ENCODE measurements around the gene WDR27.
A peak's percentile ranks its signal among the peaks of the same experiment; 100 is the strongest.
"Not testable (repeated sequence)": the region's sequence is repeated elsewhere in the genome, so short reads cannot be mapped to it uniquely, and the experiment has no call there.

The WDR27 gene

DNA sequence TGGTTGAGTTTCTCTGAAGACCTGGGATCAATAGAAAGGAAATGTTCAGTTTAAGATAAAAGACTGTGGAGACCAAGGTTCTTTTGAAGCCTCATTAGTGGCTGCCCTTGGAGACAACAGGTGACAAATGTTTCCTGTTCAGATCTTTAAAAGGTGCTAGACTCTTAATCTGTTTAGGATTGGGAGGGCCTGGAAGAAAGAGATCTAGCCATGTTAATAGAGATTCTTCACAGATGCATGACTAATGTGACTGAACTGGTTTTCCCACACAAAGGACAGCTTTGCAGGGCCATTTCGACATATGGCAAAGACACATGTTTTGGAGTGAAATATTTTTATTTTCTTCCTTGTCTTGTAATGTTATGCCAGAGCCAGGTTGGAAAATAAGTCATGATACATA, 82.2 kb downstream of the WDR27 start:
- no peak for DNase-seq (ENCODE audit: insufficient read length, low spot score)
- FAIRE-seq: no peak

DNA sequence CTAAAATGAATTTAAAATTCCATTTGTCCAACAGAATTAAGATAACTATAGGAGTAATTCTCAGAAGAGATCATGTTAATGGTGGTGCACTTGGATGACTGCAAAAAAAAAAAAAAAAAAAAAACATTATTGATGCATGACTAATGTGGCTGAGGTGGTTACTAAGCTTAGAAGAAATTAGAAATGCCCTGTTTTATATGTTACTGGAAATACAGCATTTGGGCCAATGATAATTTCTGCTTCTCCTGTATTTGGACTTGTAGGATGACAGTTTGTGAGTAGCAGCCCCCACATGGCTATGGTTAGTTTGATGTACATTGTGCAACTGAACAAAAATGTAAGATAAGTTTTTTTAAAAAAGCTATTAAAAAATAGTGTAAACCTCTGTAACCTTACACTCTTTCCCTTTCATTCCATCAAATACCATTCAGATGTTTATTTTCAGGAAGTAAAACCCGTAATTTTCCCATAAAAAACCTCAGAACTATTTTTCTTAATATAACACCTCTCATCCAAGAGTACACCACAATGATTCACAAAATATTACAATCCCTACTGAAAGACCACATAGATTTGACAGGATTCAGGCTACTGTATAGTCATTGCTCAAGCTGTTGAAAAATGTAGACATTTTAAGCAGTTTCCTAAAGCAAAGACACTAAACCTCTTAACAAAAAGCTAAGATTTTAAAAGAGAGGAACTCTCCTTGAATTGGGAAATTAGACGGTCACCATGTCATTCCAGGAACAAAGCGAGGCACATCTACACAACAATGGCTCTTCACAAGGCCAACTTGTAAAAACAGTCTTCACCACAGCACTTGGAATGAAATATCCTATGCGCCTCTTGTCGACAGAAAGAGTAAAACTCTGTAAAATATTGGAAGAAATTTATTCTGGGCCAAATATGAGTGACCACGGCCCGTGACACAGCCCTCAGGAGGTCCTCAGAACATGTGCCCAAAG, 83.0 kb downstream of the WDR27 start:
- FAIRE-seq (no peak), DNase-seq (ENCODE audit: insufficient read length, low spot score) (no peak)

DNA sequence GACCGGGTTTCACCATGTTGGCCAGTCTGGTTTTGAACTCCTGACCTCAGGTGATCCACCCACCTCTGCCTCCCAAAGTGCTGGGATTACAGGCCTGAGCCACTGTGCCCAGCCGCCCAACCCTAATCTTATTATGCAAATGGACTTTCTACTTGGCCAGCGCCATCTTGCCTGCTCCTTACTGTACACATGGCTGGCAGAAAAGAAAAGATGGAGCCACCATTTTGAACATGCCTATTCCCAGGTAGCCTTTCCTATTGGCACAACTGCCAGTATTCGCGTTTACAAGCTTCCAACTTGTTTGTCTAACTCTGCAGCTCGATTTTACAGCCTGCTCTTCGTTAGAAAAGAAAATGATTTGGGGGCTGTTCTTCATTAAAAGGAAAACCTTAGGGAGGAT, 84.3 kb downstream of the WDR27 start:
- DNase-seq (ENCODE audit: insufficient read length, low spot score) (no peak), FAIRE-seq (no peak)

DNA sequence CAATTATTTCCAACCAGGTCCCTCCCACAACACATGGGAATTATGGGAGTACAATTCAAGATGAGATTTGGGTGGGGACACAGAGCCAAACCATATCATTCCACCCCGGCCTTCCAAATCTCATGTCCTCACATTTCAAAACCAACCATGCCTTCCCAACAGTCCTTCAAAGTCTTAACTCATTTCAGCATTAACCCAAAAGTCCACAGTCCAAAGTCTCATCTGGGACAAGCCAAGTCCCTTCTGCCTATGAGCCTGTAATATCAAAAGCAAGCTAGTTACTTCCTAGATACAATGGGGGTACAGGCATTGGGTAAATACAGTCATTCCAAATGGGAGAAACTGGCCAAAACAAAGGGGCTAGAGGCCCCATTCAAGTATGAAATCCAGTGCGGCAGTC, 93.2 kb downstream of the WDR27 start:
- not testable (repeated sequence) for DNase-seq (ENCODE audit: insufficient read length, low spot score); FAIRE-seq

DNA sequence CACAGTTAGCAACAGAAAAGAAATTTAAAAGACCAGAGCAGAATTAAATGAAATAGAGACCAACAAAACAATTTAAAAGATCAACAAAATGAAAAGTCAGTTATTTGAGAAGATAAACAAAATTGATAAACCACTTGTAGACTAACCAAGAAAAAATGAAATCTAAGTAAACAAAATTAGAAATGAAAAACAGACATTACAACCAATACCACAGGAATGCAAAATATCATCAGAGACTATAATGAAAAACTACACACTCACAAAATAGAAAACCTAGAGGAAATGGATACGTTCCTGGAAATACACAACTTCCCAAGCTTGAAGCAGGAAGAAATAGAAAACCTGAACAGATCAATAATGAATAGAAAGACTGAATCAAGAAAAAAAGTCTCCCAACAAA, 97.8 kb downstream of the WDR27 start:
- FAIRE-seq (no peak), DNase-seq (ENCODE audit: insufficient read length, low spot score) (no peak)

DNA sequence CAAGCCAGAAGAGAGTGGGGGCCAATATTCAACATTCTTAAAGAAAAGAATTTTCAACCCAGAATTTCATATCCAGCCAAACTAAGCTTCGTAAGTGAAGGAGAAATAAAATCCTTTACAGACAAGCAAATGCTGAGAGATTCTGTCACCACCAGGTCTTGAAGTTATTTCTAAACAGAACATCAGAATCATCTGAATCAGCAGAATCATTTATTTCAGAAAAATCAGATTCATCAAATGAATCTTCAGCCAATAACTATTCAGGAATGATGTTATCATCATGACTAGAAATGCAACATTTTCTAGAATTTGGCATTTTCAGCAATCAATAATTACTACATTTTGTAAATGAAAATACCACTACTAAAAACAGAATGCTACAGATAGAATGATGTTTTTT, 100.7 kb downstream of the WDR27 start:
- FAIRE-seq; DNase-seq (ENCODE audit: insufficient read length, low spot score): not testable (repeated sequence)

DNA sequence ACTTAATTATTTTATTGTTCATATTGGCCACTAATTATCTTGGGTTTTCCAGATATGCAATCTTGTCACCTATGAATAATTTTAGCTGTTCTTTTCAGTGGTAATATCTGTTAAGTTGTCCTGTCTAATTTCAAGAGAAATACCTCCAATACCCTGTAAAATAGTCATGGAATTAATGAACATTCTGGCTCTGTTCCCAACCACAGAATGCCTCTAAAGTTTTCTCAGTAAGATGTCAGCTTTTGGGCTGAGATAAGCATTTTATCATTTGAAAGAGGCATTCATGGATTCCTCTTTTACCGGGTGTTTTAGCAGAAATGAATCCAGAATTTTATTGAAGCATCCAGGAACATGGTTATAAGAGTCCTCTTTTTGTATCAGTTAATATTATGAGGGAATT, 109.3 kb downstream of the WDR27 start:
- DNase-seq (ENCODE audit: insufficient read length, low spot score) (no peak), FAIRE-seq (no peak)

DNA sequence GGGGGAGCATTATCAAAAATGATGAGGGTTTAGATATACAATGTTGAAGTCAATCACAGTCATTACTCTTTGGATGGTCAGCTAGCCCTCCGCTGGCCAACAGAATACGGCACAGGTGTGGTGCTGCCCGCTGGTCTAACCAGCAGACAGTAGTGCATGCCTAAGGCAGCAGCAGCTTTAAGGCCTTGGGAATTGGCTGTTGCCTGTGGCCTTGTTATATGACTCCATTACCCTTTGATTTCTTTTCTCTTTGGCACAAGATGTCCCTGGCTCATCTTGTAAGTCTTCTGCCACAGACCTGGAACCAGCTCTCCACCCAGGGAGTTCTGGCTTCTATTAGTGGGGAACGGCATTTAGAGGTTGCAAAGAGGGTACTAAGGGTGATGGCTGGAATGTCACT, 110.2 kb downstream of the WDR27 start:
- DNase-seq (ENCODE audit: insufficient read length, low spot score) (no peak), FAIRE-seq (no peak)

DNA sequence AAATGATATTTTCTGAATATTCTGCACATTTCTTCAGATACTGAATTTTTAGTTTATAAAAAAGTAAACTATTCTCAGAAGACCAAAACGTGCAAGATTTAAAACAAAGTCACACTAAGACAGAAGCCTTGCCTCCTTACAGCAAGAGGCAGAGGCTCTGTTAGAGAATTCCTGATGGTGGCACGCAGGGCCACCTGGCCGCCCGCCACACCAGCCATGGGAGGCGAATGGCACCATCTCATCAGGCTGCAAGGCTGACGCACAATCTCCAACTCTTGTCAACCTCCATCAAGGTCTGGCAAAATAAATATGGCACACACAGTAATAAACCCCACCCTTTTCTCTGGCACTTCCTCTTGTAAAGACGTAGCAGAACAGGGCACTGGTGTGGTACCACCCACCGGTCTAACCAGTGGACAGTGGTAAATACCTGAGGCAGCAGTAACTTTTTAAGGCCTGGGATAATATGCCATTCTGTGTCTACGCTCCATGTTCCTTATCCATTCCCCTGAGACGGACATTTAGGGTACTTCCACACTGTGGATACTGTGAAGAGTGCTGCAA, 111.4 kb downstream of the WDR27 start:
- FAIRE-seq: no peak

DNA sequence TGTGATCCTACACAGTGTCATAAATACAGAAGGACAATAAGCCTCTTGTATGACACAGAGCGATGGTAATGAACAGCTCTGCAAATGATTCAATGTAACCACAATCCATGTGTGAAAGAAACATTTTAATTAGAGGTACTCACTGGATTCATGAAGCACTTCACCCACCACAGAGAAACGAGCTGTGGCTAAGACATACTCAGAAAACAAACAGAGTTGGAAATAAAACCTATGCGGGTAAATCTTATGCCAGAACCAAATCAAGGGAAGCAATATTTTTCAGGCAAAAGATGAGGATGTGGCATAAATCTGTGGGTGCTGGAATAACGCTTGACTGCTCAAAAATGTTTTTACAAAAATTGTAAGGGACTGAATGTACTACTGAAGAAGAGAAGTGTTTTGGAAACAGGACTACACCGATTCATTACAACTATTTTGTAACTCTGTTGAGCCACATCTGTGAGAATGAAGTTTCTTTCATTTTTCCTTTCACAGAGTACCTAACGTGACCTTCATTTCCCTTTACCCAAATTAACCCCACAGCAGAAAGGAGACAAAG, 112.1 kb downstream of the WDR27 start:
- DNase-seq (ENCODE audit: insufficient read length, low spot score) (no peak), FAIRE-seq (peak; percentile 80)

More for the DNA sequence above, 111.4 kb downstream of the WDR27 start:
- DNase-seq (ENCODE audit: insufficient read length, low spot score): no peak

DNA sequence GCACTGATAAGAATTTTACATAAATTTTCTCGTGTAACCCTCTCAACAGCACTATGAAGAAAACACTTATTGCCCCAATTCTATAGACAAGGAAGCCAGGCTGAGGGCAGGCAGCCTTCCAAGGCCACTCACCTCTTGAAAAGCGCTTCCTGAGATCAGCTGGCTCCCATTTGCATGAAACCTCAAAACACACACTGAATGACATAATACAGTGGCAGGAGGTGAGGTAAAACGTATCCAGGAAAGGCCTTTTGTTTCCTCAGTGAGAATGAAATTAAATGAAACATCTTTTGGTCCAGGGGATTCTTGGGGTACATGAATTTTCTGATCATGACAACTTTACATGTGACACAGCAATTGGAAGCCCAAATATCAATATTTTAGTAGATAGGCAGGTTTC, 112.5 kb downstream of the WDR27 start:
- FAIRE-seq (no peak), DNase-seq (ENCODE audit: insufficient read length, low spot score) (no peak)

DNA sequence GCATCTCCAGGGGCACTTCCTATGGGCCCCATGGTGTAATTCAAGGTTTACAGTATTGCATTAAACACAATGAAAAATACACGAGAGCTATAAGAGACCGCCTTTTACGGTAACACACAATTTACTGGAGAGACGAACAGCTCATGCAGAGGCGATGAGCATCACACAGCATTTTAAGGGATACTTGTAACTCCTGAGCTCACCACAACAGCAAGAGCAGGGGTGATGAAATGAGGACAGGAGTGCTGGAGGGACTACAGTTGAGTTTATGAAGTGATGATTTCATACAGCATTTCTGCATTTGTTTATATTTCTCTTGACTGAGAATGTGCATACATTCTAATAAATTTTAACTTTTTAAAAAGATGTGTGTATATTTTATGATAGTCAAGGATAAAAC, 113.9 kb downstream of the WDR27 start:
- no peak for DNase-seq (ENCODE audit: insufficient read length, low spot score)
- no peak for FAIRE-seq

DNA sequence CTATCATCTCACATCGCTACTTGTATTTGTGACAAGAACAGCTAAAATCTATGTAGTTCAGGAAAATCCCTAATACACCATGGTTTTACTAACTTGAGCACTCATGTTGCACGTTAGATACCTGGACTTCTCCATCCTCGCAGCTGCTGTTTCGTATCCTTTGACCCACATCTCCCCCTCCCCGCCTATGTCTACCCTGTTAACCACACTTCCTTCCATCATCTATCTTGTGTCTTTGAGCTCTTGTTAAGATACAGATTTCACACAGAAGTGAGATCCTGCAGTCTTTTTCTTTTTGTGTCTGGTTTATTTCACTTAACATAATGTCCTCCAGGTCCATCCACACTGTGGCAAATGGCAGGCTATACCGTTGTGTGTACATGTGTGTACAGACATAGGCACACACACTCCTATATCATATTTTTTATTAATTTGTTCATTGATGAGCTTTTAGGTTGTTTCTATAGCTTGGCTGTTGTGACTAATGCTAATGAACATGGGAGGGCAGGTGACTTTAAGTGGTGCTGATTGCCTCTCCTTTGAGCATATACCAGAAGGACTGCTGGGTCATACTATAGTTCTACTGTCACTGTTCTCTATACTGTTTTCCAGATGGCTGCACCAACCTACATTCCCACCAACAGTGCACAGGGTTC, 117.8 kb downstream of the WDR27 start:
- DNase-seq (ENCODE audit: insufficient read length, low spot score) (no peak), FAIRE-seq (no peak)

DNA sequence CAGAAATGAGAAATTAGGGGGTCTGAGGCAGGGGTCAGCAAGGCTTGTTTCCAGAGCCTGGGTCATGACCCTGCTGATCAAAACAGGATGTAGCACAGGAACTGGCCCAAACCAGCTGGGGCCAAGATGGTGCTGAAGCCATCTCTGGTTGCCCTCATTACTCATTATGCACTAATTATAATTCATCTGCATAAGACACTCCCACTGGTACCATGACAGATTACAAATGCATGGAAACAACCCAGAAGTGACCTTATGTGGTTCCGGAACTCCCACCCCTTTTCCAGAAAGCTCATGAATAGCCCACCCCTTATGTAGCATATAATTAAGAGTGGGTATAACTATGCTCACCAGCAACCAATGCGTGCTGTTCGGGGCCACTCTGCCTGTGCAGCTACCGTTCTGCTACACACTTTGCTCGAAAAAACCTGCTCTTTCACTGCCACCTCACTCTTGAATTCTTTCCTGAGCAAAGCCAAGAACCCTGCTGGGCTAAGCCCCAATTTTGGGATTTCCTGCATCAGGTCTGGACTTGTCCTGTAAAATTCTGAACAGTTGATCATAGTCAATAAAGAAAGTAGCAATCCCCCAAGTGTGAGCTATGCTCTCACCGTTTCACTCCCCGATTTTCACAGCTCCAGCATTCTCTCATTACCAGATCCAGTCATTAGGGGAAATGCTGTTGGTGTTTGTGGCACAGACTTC, 122.3 kb downstream of the WDR27 start:
- no peak for FAIRE-seq
- no peak for DNase-seq (ENCODE audit: insufficient read length, low spot score)

DNA sequence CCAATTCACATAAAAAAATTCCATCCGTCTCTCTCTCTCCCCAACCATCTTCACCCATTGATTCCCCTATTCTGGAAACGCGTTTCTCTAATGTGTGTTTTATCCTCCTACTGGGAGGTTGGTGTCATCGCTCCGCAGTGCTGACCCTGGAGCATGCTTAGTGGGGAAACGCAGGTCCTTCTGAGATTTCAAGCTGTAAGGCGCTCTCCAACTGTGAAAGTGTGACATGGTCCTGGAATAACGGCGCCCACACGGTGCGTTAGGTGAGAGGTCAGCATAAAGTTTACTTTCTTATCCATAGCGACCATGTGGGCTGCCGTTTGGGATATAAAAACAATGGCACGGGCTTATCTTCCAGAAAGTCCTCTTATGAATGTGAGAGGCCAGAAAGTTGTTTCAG, 123.9 kb downstream of the WDR27 start:
- FAIRE-seq: no peak
- no peak for DNase-seq (ENCODE audit: insufficient read length, low spot score)

DNA sequence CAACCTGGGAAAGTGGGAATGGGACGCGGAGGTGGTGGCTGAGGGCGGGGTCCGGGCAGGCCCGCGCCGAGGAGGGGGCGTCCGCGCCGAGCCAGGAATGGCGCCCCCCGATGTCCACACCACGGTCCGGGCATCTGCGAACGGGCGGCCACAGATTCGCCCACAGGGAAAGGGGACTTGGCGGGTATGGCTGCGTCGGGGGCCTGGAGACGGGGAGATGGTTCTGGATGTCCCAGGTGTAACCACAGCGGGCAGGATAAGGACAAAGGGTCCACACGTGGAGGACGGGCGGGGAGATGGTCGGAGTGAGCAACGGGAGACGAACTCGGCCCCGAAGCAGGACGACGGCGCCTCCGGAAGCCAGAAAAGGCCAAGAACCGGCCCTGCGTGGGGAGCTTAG, 124.6 kb downstream of the WDR27 start:
- DNase-seq (ENCODE audit: insufficient read length, low spot score) (no peak), FAIRE-seq (no peak)

DNA sequence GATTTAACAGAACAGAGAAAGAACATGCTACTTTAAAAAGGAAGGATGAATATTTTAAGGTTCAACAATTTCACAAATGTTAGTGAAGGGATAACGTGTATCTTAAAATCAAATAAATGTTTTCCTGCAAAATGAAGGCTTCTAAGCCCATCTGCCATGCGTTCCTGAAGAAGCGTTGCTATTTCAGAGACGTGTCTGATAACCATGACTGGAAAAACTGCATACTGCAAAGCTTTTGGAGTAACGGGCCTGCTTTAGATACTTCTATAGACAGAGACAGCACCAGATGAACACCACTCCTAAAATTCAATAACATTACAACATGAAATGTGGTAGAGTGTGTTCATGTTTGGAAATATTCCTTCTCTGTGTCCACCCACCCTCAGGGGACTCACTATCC, 126.0 kb downstream of the WDR27 start:
- DNase-seq (ENCODE audit: insufficient read length, low spot score): no peak
- FAIRE-seq: no peak

DNA sequence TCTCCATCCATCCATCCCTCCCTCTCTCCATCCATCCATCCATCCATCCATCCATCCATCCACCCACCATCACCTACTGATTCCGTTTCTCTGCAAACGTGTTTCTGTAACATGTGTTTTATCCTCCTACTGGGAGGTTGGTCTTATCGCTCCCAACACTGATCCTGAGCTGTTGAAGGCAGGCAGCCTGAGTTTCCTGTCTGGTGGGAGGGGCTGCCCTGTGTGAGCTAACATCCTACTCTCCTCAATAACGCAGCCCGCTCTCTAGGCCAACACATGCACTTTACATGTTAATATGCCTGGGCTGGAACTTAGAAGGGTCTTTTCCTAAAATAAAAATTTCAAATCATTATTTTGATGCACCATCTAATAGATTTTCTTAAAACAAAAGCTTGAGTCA, 126.5 kb downstream of the WDR27 start:
- FAIRE-seq (no peak), DNase-seq (ENCODE audit: insufficient read length, low spot score) (no peak)

DNA sequence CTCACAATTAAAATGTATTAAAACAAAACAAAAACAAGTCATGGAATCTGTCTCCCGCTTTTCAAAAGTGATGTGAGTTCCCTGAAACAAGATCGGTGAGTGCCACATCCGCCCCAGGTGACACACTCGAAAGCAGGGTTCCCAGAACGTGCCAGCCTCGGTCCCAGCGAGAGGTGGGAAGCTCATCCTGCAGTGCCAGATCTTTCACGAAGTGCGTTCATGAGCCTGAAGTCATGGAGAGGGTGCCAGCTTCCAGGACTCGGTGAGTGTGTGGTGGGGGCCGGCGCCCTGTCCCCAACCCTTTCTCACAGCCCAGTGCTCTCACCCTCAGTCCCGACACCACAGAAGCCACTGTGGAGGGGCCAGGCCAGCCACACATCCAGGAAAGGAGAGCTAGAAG, 127.4 kb downstream of the WDR27 start:
- FAIRE-seq (no peak), DNase-seq (ENCODE audit: insufficient read length, low spot score) (no peak)

DNA sequence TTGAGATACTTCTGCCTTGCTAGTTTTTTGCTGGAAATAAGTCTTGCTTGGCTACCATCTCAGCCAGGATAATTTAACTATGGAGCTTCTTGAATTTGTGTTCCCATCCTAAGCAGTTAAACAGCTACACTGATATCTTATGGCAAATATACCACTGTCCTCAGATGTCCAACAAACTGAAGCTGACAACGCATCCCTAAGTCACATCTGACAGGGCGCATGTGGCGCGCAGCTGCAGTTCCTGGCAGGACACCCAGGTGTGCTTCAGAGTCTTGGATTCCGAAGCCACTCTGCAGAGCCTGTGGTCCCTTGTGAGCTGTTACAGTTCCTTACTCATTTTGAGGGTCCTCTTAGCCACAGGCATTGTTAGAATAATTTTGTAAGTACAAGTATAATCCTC, 127.9 kb downstream of the WDR27 start:
- no peak for FAIRE-seq

More for the DNA sequence above, 127.9 kb downstream of the WDR27 start:
- DNase-seq (ENCODE audit: insufficient read length, low spot score): no peak
